SK-N-SH treated with all-trans-retinoic acid at 6 μM for 48 hours (cell line): Measurements from ENCODE around the gene CDCP1.

Experiments used
- ATAC-seq: fragments of 200-7000 bp; cut with Tn5 transposase; 3 replicates; pipeline ENCODE4 v1.9.1; 2020; ENCODE audit warnings: mild to moderate bottlenecking, moderate library complexity
- ARNTL ChIP-seq: fragments of 450-650 bp; formaldehyde crosslinking; IDR thresholded peaks from 2 replicates; pipeline ENCODE4 v1.5.0; 2020; ENCODE audit warnings: low read depth, mild to moderate bottlenecking, moderate library complexity, borderline replicate concordance
- BACH2 ChIP-seq: fragments of 250-450 bp; sonication (Bioruptor Pico); IDR thresholded peaks from 2 replicates; pipeline ENCODE4 v1.9.0; 2021; ENCODE audit warnings: mild to moderate bottlenecking, borderline replicate concordance
- CSDC2 ChIP-seq: fragments of 250-450 bp; sonication (Bioruptor Pico); IDR thresholded peaks from 2 replicates; pipeline ENCODE4 v1.5.0; 2020; ENCODE audit warnings: mild to moderate bottlenecking, moderate library complexity
- ESRRG ChIP-seq: fragments of 250-450 bp; sonication (Bioruptor Pico); IDR thresholded peaks from 2 replicates; pipeline ENCODE4 v1.6.1; 2021; ENCODE audit warnings: mild to moderate bottlenecking
- GLIS3 ChIP-seq: fragments of 250-450 bp; sonication (Bioruptor Pico); IDR thresholded peaks from 2 replicates; pipeline ENCODE4 v1.5.0; 2020; ENCODE audit warnings: mild to moderate bottlenecking, moderate library complexity
- ISL1 ChIP-seq: fragments of 250-450 bp; sonication (Bioruptor Pico); IDR thresholded peaks from 2 replicates; pipeline ENCODE4 v2.1.2; 2022; ENCODE audit warnings: mild to moderate bottlenecking, moderate library complexity
- OSR1 ChIP-seq: fragments of 250-450 bp; sonication (Bioruptor Pico); IDR thresholded peaks from 2 replicates; pipeline ENCODE4 v1.8.0; 2022; ENCODE audit warnings: moderate library complexity, mild to moderate bottlenecking, inconsistent platforms
- PPARA ChIP-seq: fragments of 250-450 bp; sonication (Bioruptor Pico); IDR thresholded peaks from 2 replicates; pipeline ENCODE4 v1.5.0; 2020; ENCODE audit warnings: mild to moderate bottlenecking, borderline replicate concordance
- RARB ChIP-seq: fragments of 250-450 bp; sonication (Bioruptor Pico); IDR thresholded peaks from 2 replicates; pipeline ENCODE4 v1.8.0; 2021; ENCODE audit warnings: mild to moderate bottlenecking, moderate library complexity
- SNAI2 ChIP-seq: fragments of 250-450 bp; sonication (Bioruptor Pico); IDR thresholded peaks from 2 replicates; pipeline ENCODE4 v1.5.0; 2020; ENCODE audit warnings: mild to moderate bottlenecking, moderate library complexity
- TCF4 ChIP-seq: fragments of 250-450 bp; sonication (Bioruptor Pico); IDR thresholded peaks from 2 replicates; pipeline ENCODE4 v1.8.0; 2021; ENCODE audit warnings: mild to moderate bottlenecking, moderate library complexity, borderline replicate concordance
- TOX ChIP-seq: fragments of 250-450 bp; sonication (Bioruptor Pico); IDR thresholded peaks from 2 replicates; pipeline ENCODE4 v1.8.0; 2021; ENCODE audit warnings: mild to moderate bottlenecking, moderate library complexity, borderline replicate concordance
- ZC3H10 ChIP-seq: fragments of 250-450 bp; sonication (Bioruptor Pico); IDR thresholded peaks from 2 replicates; pipeline ENCODE4 v1.5.1; 2021; ENCODE audit warnings: mild to moderate bottlenecking, moderate library complexity
- ZFP3 ChIP-seq: fragments of 250-450 bp; sonication (Bioruptor Pico); IDR thresholded peaks from 2 replicates; pipeline ENCODE4 v1.5.0; 2020; ENCODE audit warnings: mild to moderate bottlenecking, moderate library complexity
- ZFP30 ChIP-seq: fragments of 450-650 bp; formaldehyde crosslinking; IDR thresholded peaks from 2 replicates; pipeline ENCODE4 v1.5.0; 2022; ENCODE audit warnings: mild to moderate bottlenecking, moderate library complexity
- ZNF565 ChIP-seq: fragments of 450-650 bp; formaldehyde crosslinking; conservative IDR thresholded peaks from 2 replicates; pipeline ENCODE4 v1.5.0; 2020; ENCODE audit warnings: low read depth, mild to moderate bottlenecking, moderate library complexity
- ZNF70 ChIP-seq: fragments of 450-650 bp; formaldehyde crosslinking; IDR thresholded peaks from 2 replicates; pipeline ENCODE4 v1.5.0; 2020; ENCODE audit warnings: mild to moderate bottlenecking, moderate library complexity
- ZNF8 ChIP-seq: fragments of 450-650 bp; formaldehyde crosslinking; IDR thresholded peaks from 2 replicates; pipeline ENCODE4 v1.5.0; 2020; ENCODE audit warnings: mild to moderate bottlenecking, moderate library complexity
- TF ChIP-seq, protein P1 (sequence below): fragments of 250-450 bp; sonication (Bioruptor Pico); IDR thresholded peaks from 2 replicates; pipeline ENCODE4 v1.5.1; 2021; ENCODE audit warnings: mild to moderate bottlenecking, moderate library complexity
- TF ChIP-seq, protein P2 (sequence below): fragments of 250-450 bp; sonication (Bioruptor Pico); IDR thresholded peaks from 2 replicates; pipeline ENCODE4 v1.8.0; 2020; ENCODE audit warnings: mild to moderate bottlenecking, moderate library complexity, borderline replicate concordance
- TF ChIP-seq, protein P3 (sequence below): fragments of 250-450 bp; sonication (Bioruptor Pico); IDR thresholded peaks from 2 replicates; pipeline ENCODE4 v1.8.0; 2021; ENCODE audit warnings: low read depth, mild to moderate bottlenecking, moderate library complexity, borderline replicate concordance
- TF ChIP-seq, protein P4 (sequence below): fragments of 250-450 bp; sonication (Bioruptor Pico); IDR thresholded peaks from 2 replicates; pipeline ENCODE4 v1.5.0; 2020; ENCODE audit warnings: mild to moderate bottlenecking, moderate library complexity
- TF ChIP-seq, protein P5 (sequence below): fragments of 250-450 bp; sonication (Bioruptor Pico); IDR thresholded peaks from 2 replicates; pipeline ENCODE4 v1.5.1; 2020; ENCODE audit warnings: low read depth, mild to moderate bottlenecking, moderate library complexity

CDCP1 gene

DNA sequence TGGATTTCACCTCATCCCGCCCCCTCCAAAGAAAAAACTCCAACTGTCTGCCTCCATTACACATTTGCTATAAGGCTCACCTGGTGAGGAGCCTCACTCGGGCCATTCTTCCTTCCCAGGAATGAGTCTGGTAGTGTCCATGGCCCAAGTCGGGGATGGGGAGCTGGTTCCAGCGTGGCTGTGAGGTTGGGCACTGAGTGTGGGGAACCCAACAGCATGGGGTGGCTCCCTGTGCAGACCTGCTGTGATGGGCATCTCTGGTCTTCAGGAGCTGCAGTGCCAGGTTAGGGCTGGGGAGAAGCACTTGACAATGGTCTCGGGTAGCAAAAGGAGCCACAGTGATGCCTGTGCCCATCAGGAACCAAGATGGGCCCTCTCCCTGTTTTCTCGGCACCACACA is 40.7 kb upstream of the CDCP1 start:
- TF ChIP-seq, protein P1, sequence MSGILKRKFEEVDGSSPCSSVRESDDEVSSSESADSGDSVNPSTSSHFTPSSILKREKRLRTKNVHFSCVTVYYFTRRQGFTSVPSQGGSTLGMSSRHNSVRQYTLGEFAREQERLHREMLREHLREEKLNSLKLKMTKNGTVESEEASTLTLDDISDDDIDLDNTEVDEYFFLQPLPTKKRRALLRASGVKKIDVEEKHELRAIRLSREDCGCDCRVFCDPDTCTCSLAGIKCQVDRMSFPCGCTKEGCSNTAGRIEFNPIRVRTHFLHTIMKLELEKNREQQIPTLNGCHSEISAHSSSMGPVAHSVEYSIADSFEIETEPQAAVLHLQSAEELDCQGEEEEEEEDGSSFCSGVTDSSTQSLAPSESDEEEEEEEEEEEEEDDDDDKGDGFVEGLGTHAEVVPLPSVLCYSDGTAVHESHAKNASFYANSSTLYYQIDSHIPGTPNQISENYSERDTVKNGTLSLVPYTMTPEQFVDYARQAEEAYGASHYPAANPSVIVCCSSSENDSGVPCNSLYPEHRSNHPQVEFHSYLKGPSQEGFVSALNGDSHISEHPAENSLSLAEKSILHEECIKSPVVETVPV (CRISPR knock-in tag): no peak
- no peak for TF ChIP-seq OSR1
- no peak for ATAC-seq

DNA sequence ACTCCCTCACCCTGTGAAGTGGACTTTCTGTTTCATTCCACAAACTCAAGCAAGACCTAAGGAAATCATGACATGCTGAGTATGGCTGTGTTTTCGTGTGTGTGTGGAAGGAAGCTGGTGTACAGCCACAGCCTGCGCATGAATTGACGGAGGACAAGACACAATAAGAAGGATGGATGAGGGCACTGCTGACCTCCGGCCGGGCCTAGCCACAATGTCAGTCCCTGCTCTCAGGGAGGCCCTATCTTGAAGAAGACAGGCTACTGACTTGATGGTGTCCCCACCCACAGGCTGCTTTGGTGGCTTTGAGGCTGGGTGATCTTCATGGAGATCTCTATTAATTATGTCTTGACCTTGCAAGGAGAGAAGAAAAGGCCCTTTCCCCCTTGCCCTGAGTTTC is 39.3 kb upstream of the CDCP1 start:
- TF ChIP-seq SNAI2 (no peak), BACH2 (CRISPR knock-in tag) (no peak), ZFP30 (CRISPR knock-in tag) (no peak), ZNF565 (no peak), GLIS3 (CRISPR knock-in tag) (no peak), ESRRG (CRISPR knock-in tag) (no peak), ZC3H10 (CRISPR knock-in tag) (no peak)

DNA sequence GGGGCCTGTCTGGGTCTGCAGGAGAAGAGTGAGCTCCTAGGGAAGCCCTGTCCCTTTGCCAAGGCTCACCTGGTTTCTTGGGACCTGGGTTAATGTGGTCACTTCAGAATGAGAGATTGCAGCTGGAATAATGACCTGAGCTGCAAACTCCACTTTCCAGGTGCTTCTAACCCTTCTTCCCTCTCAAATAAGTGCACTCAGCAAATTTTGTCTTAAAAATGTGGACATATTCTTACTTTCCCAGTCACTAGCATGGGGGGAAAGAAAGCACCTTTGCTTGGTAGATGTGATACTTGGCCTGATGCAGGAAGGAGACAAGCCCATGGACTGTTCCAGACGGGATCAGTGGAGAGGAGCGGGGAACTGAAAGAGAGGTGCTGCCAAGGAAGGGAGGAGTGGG is 38.9 kb upstream of the CDCP1 start:
- no peak for TF ChIP-seq ZNF565
- TF ChIP-seq CSDC2: no peak
- no peak for TF ChIP-seq PPARA (CRISPR knock-in tag)
- TF ChIP-seq, protein P2, sequence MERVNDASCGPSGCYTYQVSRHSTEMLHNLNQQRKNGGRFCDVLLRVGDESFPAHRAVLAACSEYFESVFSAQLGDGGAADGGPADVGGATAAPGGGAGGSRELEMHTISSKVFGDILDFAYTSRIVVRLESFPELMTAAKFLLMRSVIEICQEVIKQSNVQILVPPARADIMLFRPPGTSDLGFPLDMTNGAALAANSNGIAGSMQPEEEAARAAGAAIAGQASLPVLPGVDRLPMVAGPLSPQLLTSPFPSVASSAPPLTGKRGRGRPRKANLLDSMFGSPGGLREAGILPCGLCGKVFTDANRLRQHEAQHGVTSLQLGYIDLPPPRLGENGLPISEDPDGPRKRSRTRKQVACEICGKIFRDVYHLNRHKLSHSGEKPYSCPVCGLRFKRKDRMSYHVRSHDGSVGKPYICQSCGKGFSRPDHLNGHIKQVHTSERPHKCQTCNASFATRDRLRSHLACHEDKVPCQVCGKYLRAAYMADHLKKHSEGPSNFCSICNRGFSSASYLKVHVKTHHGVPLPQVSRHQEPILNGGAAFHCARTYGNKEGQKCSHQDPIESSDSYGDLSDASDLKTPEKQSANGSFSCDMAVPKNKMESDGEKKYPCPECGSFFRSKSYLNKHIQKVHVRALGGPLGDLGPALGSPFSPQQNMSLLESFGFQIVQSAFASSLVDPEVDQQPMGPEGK (CRISPR knock-in tag): no peak
- no peak for TF ChIP-seq GLIS3 (CRISPR knock-in tag)
- TF ChIP-seq ISL1 (CRISPR knock-in tag): no peak
- TF ChIP-seq TCF4: no peak
- no peak for TF ChIP-seq OSR1
- no peak for TF ChIP-seq ZNF8
- no peak for TF ChIP-seq ZFP3 (CRISPR knock-in tag)
- TF ChIP-seq BACH2 (CRISPR knock-in tag): no peak
- TF ChIP-seq, protein P3, sequence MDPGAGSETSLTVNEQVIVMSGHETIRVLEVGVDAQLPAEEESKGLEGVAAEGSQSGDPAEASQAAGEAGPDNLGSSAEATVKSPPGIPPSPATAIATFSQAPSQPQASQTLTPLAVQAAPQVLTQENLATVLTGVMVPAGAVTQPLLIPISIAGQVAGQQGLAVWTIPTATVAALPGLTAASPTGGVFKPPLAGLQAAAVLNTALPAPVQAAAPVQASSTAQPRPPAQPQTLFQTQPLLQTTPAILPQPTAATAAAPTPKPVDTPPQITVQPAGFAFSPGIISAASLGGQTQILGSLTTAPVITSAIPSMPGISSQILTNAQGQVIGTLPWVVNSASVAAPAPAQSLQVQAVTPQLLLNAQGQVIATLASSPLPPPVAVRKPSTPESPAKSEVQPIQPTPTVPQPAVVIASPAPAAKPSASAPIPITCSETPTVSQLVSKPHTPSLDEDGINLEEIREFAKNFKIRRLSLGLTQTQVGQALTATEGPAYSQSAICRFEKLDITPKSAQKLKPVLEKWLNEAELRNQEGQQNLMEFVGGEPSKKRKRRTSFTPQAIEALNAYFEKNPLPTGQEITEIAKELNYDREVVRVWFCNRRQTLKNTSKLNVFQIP (CRISPR knock-in tag): no peak
- TF ChIP-seq, protein P4, sequence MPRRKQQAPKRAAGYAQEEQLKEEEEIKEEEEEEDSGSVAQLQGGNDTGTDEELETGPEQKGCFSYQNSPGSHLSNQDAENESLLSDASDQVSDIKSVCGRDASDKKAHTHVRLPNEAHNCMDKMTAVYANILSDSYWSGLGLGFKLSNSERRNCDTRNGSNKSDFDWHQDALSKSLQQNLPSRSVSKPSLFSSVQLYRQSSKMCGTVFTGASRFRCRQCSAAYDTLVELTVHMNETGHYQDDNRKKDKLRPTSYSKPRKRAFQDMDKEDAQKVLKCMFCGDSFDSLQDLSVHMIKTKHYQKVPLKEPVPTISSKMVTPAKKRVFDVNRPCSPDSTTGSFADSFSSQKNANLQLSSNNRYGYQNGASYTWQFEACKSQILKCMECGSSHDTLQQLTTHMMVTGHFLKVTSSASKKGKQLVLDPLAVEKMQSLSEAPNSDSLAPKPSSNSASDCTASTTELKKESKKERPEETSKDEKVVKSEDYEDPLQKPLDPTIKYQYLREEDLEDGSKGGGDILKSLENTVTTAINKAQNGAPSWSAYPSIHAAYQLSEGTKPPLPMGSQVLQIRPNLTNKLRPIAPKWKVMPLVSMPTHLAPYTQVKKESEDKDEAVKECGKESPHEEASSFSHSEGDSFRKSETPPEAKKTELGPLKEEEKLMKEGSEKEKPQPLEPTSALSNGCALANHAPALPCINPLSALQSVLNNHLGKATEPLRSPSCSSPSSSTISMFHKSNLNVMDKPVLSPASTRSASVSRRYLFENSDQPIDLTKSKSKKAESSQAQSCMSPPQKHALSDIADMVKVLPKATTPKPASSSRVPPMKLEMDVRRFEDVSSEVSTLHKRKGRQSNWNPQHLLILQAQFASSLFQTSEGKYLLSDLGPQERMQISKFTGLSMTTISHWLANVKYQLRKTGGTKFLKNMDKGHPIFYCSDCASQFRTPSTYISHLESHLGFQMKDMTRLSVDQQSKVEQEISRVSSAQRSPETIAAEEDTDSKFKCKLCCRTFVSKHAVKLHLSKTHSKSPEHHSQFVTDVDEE (CRISPR knock-in tag): no peak
- TF ChIP-seq ZNF70 (CRISPR knock-in tag): no peak
- ATAC-seq: no peak

More for the DNA sequence above, 39.3 kb upstream of the CDCP1 start:
- no peak for ATAC-seq

DNA sequence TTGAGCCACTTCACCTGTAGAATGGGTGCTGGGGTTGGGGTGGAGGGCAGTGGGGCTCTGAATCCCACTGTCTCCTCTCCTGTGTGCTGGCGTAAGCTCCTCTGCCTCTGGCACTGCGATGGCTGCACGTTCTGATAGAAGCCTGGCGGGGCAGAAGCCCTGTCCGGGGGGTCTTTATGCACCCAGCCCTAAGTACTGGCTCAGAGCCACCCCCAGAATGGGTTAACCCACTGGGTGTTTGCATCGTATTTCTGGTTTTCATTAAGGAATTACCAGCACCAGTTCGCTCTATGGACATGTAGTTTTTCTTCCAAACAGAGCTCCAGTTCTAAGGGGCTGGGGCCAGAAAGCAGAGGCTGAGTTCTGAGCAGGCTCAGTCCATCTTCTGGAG is 37.7 kb upstream of the CDCP1 start:
- no peak for ATAC-seq
- TF ChIP-seq OSR1 (no peak), TCF4 (no peak), ZFP3 (CRISPR knock-in tag) (no peak), ARNTL (CRISPR knock-in tag) (no peak), GLIS3 (CRISPR knock-in tag) (no peak), BACH2 (CRISPR knock-in tag) (no peak), TOX (no peak), ISL1 (CRISPR knock-in tag) (no peak), ZNF70 (CRISPR knock-in tag) (no peak), PPARA (CRISPR knock-in tag) (no peak), ESRRG (CRISPR knock-in tag) (no peak), ZNF8 (no peak), RARB (no peak), ZFP30 (CRISPR knock-in tag) (no peak), ZC3H10 (CRISPR knock-in tag) (no peak), CSDC2 (no peak)
- TF ChIP-seq, protein P2 (CRISPR knock-in tag): no peak
- TF ChIP-seq, protein P5, sequence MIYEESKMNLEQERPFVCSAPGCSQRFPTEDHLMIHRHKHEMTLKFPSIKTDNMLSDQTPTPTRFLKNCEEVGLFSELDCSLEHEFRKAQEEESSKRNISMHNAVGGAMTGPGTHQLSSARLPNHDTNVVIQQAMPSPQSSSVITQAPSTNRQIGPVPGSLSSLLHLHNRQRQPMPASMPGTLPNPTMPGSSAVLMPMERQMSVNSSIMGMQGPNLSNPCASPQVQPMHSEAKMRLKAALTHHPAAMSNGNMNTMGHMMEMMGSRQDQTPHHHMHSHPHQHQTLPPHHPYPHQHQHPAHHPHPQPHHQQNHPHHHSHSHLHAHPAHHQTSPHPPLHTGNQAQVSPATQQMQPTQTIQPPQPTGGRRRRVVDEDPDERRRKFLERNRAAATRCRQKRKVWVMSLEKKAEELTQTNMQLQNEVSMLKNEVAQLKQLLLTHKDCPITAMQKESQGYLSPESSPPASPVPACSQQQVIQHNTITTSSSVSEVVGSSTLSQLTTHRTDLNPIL (CRISPR knock-in tag): no peak
- TF ChIP-seq, protein P1 (CRISPR knock-in tag): no peak
